ENCODE measurements around the gene HIBCH. TPM values are rescaled to one million over a fixed set of nuclear protein-coding genes. Genes with fewer than 3 reads are reported as not detected.

Gene HIBCH
- total and polyA plus RNA-seq, 9 of the 15 experiments (the other 6 are each of a cell fraction or from before 2014, with no cell fraction given): 17.0 to 65.4 (median 28.3) TPM

GRCh38 chr2:190339394-190339793 is 19.8 kb upstream of the HIBCH start:
- ATAC-seq (no peak), DNase-seq (ENCODE audit: extremely low read depth in 1 of 4, low spot score in 3 of 4) (no peak), FAIRE-seq (no peak)
- no peak overlapping the region for H3K4me3 ChIP-seq
- H3K4me2 ChIP-seq (ENCODE audit: insufficient read depth, low read length): no peak overlapping the region
- H3K27me3 ChIP-seq (ENCODE audit: control insufficient read depth in 2 of 2, insufficient read depth in 2 of 2, low read length in 2 of 2): no peaks in the 10 kb centered on the region
- BruUV-seq (replicated peaks): no TSS peak
- H3K36me3 ChIP-seq (ENCODE audit: control insufficient read depth, insufficient read depth, low read length): no peaks in the 10 kb centered on the region
- no peaks in the 10 kb centered on the region for H4K20me1 ChIP-seq (replicated peaks; ENCODE audit: control insufficient read depth, insufficient read depth, low read length)
- peaks cover 5 to 11% of the 10 kb centered on the region in 2 experiments for H3K4me1 ChIP-seq (replicated peaks in 1 of 2; ENCODE audit: control insufficient read depth in 2 of 2, insufficient read depth in 2 of 2, low read length in 2 of 2)
- no peak overlapping the region for H3K9ac ChIP-seq (ENCODE audit: insufficient read depth in 1 of 2, low read depth in 2 of 2, low read length in 2 of 2)
- H3K79me2 ChIP-seq (ENCODE audit: control insufficient read depth, insufficient read depth, low read length): peaks cover 5% of the 10 kb centered on the region; the same call in 2 of the 3 replicates
- in situ Hi-C loops (cut with MboI): no loop called here
- WGBS (ENCODE audit: insufficient coverage, low coverage, missing lambda C conversion rate): 22% methylated on average over 1 of the region's 1 CpG
- no peaks in the 10 kb centered on the region for H3K9me3 ChIP-seq (replicated peaks; ENCODE audit: control insufficient read depth, insufficient read depth, low read depth, low read length)
- CTCF ChIA-PET (ENCODE audit: low intra/inter-chr PET ratio): no interaction called here
- 0 out of 2 replicates have a peak overlapping the region, but pooled peaks have one; percentile 8 for H2AFZ ChIP-seq (ENCODE audit: low read depth, low read length)
- intact Hi-C loops (cut with micrococcal nuclease): loop anchor here (2.0 to 10.0 kb wide), 2 partner anchors 171 to 465 kb away; no protein-coding TSS in a partner anchor
- no peaks in the 10 kb centered on the region for H3K9me1 ChIP-seq (ENCODE audit: control insufficient read depth, insufficient read depth, low read length)
- H3K27ac ChIP-seq (ENCODE audit: extremely low read depth, low read depth, low read length): no peak overlapping the region
- POLR2A ChIA-PET: interaction anchor here (1.0 kb wide), 1 partner anchor 21 kb away, joined by 3 read pairs; no protein-coding TSS in a partner anchor
- TF ChIP-seq MTA1 (IDR thresholded peaks at IDR 0.05; ENCODE audit: borderline replicate concordance) (no peak), ZFPM2 (CRISPR knock-in tag; IDR thresholded peaks at IDR 0.05) (no peak), MBD1 (CRISPR knock-in tag; IDR thresholded peaks at IDR 0.05) (no peak), ZNF282 (CRISPR knock-in tag; IDR thresholded peaks at IDR 0.05) (no peak), PHB2 (IDR thresholded peaks at IDR 0.05; ENCODE audit: low read depth) (no peak), SP2 (IDR thresholded peaks at IDR 0.05; ENCODE audit: extremely low read depth, low read depth, low read length, poor library complexity, severe bottlenecking) (no peak), STAG1 (CRISPR knock-in tag; IDR thresholded peaks at IDR 0.05; ENCODE audit: borderline replicate concordance) (no peak)
- TF ChIP-seq, protein P1, sequence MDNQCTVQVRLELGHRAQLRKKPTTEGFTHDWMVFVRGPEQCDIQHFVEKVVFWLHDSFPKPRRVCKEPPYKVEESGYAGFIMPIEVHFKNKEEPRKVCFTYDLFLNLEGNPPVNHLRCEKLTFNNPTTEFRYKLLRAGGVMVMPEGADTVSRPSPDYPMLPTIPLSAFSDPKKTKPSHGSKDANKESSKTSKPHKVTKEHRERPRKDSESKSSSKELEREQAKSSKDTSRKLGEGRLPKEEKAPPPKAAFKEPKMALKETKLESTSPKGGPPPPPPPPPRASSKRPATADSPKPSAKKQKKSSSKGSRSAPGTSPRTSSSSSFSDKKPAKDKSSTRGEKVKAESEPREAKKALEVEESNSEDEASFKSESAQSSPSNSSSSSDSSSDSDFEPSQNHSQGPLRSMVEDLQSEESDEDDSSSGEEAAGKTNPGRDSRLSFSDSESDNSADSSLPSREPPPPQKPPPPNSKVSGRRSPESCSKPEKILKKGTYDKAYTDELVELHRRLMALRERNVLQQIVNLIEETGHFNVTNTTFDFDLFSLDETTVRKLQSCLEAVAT (IDR thresholded peaks at IDR 0.05): no peak
- TF ChIP-seq, protein P2, sequence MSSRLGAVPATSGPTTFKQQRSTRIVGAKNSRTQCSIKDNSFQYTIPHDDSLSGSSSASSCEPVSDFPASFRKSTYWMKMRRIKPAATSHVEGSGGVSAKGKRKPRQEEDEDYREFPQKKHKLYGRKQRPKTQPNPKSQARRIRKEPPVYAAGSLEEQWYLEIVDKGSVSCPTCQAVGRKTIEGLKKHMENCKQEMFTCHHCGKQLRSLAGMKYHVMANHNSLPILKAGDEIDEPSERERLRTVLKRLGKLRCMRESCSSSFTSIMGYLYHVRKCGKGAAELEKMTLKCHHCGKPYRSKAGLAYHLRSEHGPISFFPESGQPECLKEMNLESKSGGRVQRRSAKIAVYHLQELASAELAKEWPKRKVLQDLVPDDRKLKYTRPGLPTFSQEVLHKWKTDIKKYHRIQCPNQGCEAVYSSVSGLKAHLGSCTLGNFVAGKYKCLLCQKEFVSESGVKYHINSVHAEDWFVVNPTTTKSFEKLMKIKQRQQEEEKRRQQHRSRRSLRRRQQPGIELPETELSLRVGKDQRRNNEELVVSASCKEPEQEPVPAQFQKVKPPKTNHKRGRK (tag; IDR thresholded peaks at IDR 0.05): no peak
- TF ChIP-seq, protein P3, sequence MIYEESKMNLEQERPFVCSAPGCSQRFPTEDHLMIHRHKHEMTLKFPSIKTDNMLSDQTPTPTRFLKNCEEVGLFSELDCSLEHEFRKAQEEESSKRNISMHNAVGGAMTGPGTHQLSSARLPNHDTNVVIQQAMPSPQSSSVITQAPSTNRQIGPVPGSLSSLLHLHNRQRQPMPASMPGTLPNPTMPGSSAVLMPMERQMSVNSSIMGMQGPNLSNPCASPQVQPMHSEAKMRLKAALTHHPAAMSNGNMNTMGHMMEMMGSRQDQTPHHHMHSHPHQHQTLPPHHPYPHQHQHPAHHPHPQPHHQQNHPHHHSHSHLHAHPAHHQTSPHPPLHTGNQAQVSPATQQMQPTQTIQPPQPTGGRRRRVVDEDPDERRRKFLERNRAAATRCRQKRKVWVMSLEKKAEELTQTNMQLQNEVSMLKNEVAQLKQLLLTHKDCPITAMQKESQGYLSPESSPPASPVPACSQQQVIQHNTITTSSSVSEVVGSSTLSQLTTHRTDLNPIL (CRISPR knock-in tag; IDR thresholded peaks at IDR 0.05): no peak
- TF ChIP-seq, protein P4, sequence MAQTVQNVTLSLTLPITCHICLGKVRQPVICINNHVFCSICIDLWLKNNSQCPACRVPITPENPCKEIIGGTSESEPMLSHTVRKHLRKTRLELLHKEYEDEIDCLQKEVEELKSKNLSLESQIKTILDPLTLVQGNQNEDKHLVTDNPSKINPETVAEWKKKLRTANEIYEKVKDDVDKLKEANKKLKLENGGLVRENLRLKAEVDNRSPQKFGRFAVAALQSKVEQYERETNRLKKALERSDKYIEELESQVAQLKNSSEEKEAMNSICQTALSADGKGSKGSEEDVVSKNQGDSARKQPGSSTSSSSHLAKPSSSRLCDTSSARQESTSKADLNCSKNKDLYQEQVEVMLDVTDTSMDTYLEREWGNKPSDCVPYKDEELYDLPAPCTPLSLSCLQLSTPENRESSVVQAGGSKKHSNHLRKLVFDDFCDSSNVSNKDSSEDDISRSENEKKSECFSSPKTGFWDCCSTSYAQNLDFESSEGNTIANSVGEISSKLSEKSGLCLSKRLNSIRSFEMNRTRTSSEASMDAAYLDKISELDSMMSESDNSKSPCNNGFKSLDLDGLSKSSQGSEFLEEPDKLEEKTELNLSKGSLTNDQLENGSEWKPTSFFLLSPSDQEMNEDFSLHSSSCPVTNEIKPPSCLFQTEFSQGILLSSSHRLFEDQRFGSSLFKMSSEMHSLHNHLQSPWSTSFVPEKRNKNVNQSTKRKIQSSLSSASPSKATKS (CRISPR knock-in tag; IDR thresholded peaks at IDR 0.05): no peak
- TF ChIP-seq, protein P5, sequence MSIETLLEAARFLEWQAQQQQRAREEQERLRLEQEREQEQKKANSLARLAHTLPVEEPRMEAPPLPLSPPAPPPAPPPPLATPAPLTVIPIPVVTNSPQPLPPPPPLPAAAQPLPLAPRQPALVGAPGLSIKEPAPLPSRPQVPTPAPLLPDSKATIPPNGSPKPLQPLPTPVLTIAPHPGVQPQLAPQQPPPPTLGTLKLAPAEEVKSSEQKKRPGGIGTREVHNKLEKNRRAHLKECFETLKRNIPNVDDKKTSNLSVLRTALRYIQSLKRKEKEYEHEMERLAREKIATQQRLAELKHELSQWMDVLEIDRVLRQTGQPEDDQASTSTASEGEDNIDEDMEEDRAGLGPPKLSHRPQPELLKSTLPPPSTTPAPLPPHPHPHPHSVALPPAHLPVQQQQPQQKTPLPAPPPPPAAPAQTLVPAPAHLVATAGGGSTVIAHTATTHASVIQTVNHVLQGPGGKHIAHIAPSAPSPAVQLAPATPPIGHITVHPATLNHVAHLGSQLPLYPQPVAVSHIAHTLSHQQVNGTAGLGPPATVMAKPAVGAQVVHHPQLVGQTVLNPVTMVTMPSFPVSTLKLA (conservative IDR thresholded peaks at IDR 0.05): no peak

All from K562 (cell line).